ENCODE results near the gene MYO5B. TPM values are rescaled to one million over a fixed set of nuclear protein-coding genes. Genes with fewer than 3 reads are reported as not detected.
A peak's percentile ranks its signal among the peaks of the same experiment; 100 is the strongest.

MYO5B gene
- total RNA-seq, 4 donors from 2014 or later = 6.3 to 35.2 (median 10.2) TPM

GRCh38 chr18:49988101-49988500, 206.8 kb downstream of the MYO5B start:
- Histone ChIP-seq H3K27ac (no peak overlapping the region), H3K9me3 (no peaks in the 10 kb centered on the region), H3K36me3 (no peaks in the 10 kb centered on the region), H3K4me3 (no peak overlapping the region), H3K27me3 (no peaks in the 10 kb centered on the region), H3K4me1 (no peaks in the 10 kb centered on the region)
- TF ChIP-seq CTCF (IDR thresholded peaks at IDR 0.05) (no peak), POLR2A (IDR thresholded peaks at IDR 0.05) (no peak), EP300 (IDR thresholded peaks at IDR 0.05) (no peak)
- 63 to 66% methylated on average over 5 of the region's 5 CpGs for WGBS, 2 donors
- no peak for DNase-seq (ENCODE audit: low spot score in 2 of 2)

GRCh38 chr18:49985236-49985635, 209.7 kb downstream of the MYO5B start:
- H3K9me3 ChIP-seq = no peaks in the 10 kb centered on the region
- no peaks in the 10 kb centered on the region for H3K27me3 ChIP-seq
- TF ChIP-seq EP300 (IDR thresholded peaks at IDR 0.05) = no peak
- WGBS, 2 donors = 67 to 85% methylated on average over 3 of the region's 3 CpGs
- no peaks in the 10 kb centered on the region for H3K4me1 ChIP-seq
- no peaks in the 10 kb centered on the region for H3K36me3 ChIP-seq
- no peak overlapping the region for H3K27ac ChIP-seq
- no peak for DNase-seq (ENCODE audit: low spot score in 2 of 2)
- no peak overlapping the region for H3K4me3 ChIP-seq

GRCh38 chr18:49980896-49981295, 214.1 kb downstream of the MYO5B start:
- H3K4me1 ChIP-seq = peaks cover 0 to 10% (median under 1%) of the 10 kb centered on the region in 4 donors
- no peak for DNase-seq (ENCODE audit: low spot score in 2 of 2)
- TF ChIP-seq EP300 (IDR thresholded peaks at IDR 0.05) (no peak), CTCF (IDR thresholded peaks at IDR 0.05) (no peak), POLR2A (IDR thresholded peaks at IDR 0.05) (no peak)
- H3K9me3 ChIP-seq = no peaks in the 10 kb centered on the region
- 69 to 72% methylated on average over 4 of the region's 4 CpGs for WGBS, 2 donors
- H3K27me3 ChIP-seq = no peaks in the 10 kb centered on the region
- no peaks in the 10 kb centered on the region for H3K36me3 ChIP-seq
- H3K4me3 ChIP-seq = no peak overlapping the region
- no peak overlapping the region for H3K27ac ChIP-seq

- Histone ChIP-seq H3K4me3 (no peak overlapping the region), H3K27ac (no peak overlapping the region), H3K9me3 (no peaks in the 10 kb centered on the region), H3K4me1 (peaks cover 0 to 10% (median 2%) of the 10 kb centered on the region in 4 donors), H3K36me3 (no peaks in the 10 kb centered on the region), H3K27me3 (no peaks in the 10 kb centered on the region)
- DNase-seq (ENCODE audit: low spot score in 2 of 2) = no peak
- TF ChIP-seq EP300 (IDR thresholded peaks at IDR 0.05) = no peak
- TF ChIP-seq CTCF (IDR thresholded peaks at IDR 0.05) = no peak
- TF ChIP-seq POLR2A (IDR thresholded peaks at IDR 0.05) = no peak
- 70 to 71% methylated on average over 15 of the region's 15 CpGs for WGBS, 2 donors
Observed at GRCh38 chr18:49976795-49977560, 218.0 kb downstream of the MYO5B start.

- TF ChIP-seq EP300 (IDR thresholded peaks at IDR 0.05) = no peak
- peaks cover 0 to 10% (median 2%) of the 10 kb centered on the region in 4 donors for H3K4me1 ChIP-seq
- 80 to 82% methylated on average over 3 of the region's 3 CpGs for WGBS, 2 donors
- no peaks in the 10 kb centered on the region for H3K36me3 ChIP-seq
- no peaks in the 10 kb centered on the region for H3K27me3 ChIP-seq
- DNase-seq (ENCODE audit: low spot score in 2 of 2) = no peak
- peak overlapping the region in 1 of 4 donors; percentile 17 for H3K27ac ChIP-seq
- H3K9me3 ChIP-seq = no peaks in the 10 kb centered on the region
- H3K4me3 ChIP-seq = no peak overlapping the region
Observed at GRCh38 chr18:49976001-49976400, 218.9 kb downstream of the MYO5B start.

- Histone ChIP-seq H3K27me3 (no peaks in the 10 kb centered on the region), H3K27ac (no peak overlapping the region), H3K9me3 (no peaks in the 10 kb centered on the region), H3K4me1 (peaks cover 0 to 10% (median 2%) of the 10 kb centered on the region in 4 donors), H3K36me3 (no peaks in the 10 kb centered on the region), H3K4me3 (no peak overlapping the region)
- no peak for DNase-seq (ENCODE audit: low spot score in 2 of 2)
- TF ChIP-seq EP300 (IDR thresholded peaks at IDR 0.05) = no peak
- no peak for TF ChIP-seq CTCF (IDR thresholded peaks at IDR 0.05)
- TF ChIP-seq POLR2A (IDR thresholded peaks at IDR 0.05) = no peak
- WGBS, 2 donors = 96% methylated on average over 8 to 9 of the region's 9 CpGs
Observed at GRCh38 chr18:49974079-49974478, 220.9 kb downstream of the MYO5B start.
